HepG2 (cell line): ENCODE measurements around the gene ARG2. TPM values are rescaled to one million over a fixed set of nuclear protein-coding genes. Genes with fewer than 3 reads are reported as not detected.

Experiments used
- ARNT ChIP-seq: fragments of 450-650 bp; IDR thresholded peaks from 2 replicates; pipeline ENCODE4 v1.6.1; 2017
- ASH2L ChIP-seq: fragments of 300-600, 200-600 bp; sonication (generic); IDR thresholded peaks from 2 replicates; pipeline ENCODE4 v1.7.0; 2017; ENCODE audit warnings: low read depth, mild to moderate bottlenecking, moderate library complexity, mixed read lengths, low read length; ENCODE audit not compliant: insufficient read length
- ATRX ChIP-seq: sonication (generic); formaldehyde crosslinking; IDR thresholded peaks from 2 replicates; pipeline ENCODE4 v1.4.0; 2020; ENCODE audit warnings: missing genetic modification reagents, borderline replicate concordance
- IKZF1 ChIP-seq: fragments of 450-650 bp; IDR thresholded peaks from 2 replicates; pipeline ENCODE4 v1.7.1; 2016
- IKZF4 ChIP-seq: sonication (generic); formaldehyde crosslinking; IDR thresholded peaks from 2 replicates; pipeline ENCODE4 v1.5.1; 2020; ENCODE audit warnings: borderline replicate concordance, mild to moderate bottlenecking, low read depth, missing genetic modification reagents; ENCODE audit errors: not compliant biosample characterization
- JARID2 ChIP-seq: sonication (generic); formaldehyde crosslinking; IDR thresholded peaks from 2 replicates; pipeline ENCODE4 v1.8.1; 2023; ENCODE audit warnings: missing genetic modification reagents, inconsistent platforms; ENCODE audit not compliant: insufficient replicate concordance
- NCOA2 ChIP-seq: sonication (generic); formaldehyde crosslinking; IDR thresholded peaks from 2 replicates; pipeline ENCODE4 v1.8.0; 2022; ENCODE audit warnings: inconsistent platforms
- NR2F1 ChIP-seq, 2 experiments: fragments of 450-650 bp in 1 of 2; formaldehyde crosslinking in 1 of 2; IDR thresholded peaks; 2 replicates each; pipeline versions ENCODE4 v1.5.0 to v1.6.1; 2016 to 2020; ENCODE audit warnings: mild to moderate bottlenecking in 1 of 2, missing compliant biosample characterization in 1 of 2, missing genetic modification reagents in 1 of 2, moderate library complexity in 1 of 2
- RBAK ChIP-seq: sonication (generic); formaldehyde crosslinking; IDR thresholded peaks from 2 replicates; pipeline ENCODE4 v1.5.1; 2020; ENCODE audit warnings: mild to moderate bottlenecking, missing genetic modification reagents
- ZNF264 ChIP-seq: sonication (generic); formaldehyde crosslinking; IDR thresholded peaks from 2 replicates; pipeline ENCODE4 v1.4.0; 2020; ENCODE audit warnings: missing genetic modification reagents
- ZNF296 ChIP-seq: sonication (generic); formaldehyde crosslinking; conservative IDR thresholded peaks from 2 replicates; pipeline ENCODE4 v1.5.0; 2020; ENCODE audit warnings: mild to moderate bottlenecking, missing genetic modification reagents
- polyA plus RNA-seq, 8 experiments: library from polyadenylated mRNA; depleted of rRNA in 3 of 8; stranded (reverse) in 7 of 8; unstranded in 1 of 8; fragments of >200 nt; fragmentation: Illumina TruSeq in 4 of 8; extraction: Trizol in 4 of 8; gene quantifications; 2 replicates each; pipeline versions ENCODE4 v1.2.1 to v1.2.3, GENCODE V29; 2011 to 2016; ENCODE audit warnings: low read depth in 4 of 8, missing spikeins in 1 of 8, mixed read lengths in 1 of 8; ENCODE audit not compliant: insufficient read depth in 1 of 8
- total RNA-seq, 5 experiments: library from RNA; depleted of rRNA; stranded (reverse); fragments of >200 nt; fragmentation: Illumina TruSeq; extraction: Trizol; gene quantifications; 2 replicates each; pipeline ENCODE4 v1.2.3, GENCODE V29; 2016; ENCODE audit warnings: low read depth in 1 of 5
- TF ChIP-seq, protein P1 (sequence below): sonication (generic); IDR thresholded peaks from 2 replicates; pipeline ENCODE4 v1.6.1; 2016; ENCODE audit warnings: low read depth, borderline replicate concordance
- TF ChIP-seq, protein P2 (sequence below): sonication (generic); formaldehyde crosslinking; IDR thresholded peaks from 2 replicates; pipeline ENCODE4 v1.4.0; 2020; ENCODE audit warnings: missing genetic modification reagents, borderline replicate concordance
- TF ChIP-seq, protein P3 (sequence below): sonication (generic); formaldehyde crosslinking; IDR thresholded peaks from 2 replicates; pipeline ENCODE4 v1.4.0; 2020; ENCODE audit warnings: mild to moderate bottlenecking, low read depth, missing genetic modification reagents
- TF ChIP-seq, protein P4 (sequence below): sonication (generic); formaldehyde crosslinking; IDR thresholded peaks from 2 replicates; pipeline ENCODE4 v1.4.0; 2020; ENCODE audit warnings: missing genetic modification reagents, mild to moderate bottlenecking, borderline replicate concordance
- TF ChIP-seq, protein P5 (sequence below): sonication (generic); formaldehyde crosslinking; IDR thresholded peaks from 2 replicates; pipeline ENCODE4 v1.5.1; 2020; ENCODE audit warnings: missing genetic modification reagents, mild to moderate bottlenecking, borderline replicate concordance

The ARG2 gene
- total and polyA plus RNA-seq, 2 of the 13 experiments (the other 11 are each of a cell fraction or from before 2014, with no cell fraction given) = 37.5 to 73.6 TPM

DNA sequence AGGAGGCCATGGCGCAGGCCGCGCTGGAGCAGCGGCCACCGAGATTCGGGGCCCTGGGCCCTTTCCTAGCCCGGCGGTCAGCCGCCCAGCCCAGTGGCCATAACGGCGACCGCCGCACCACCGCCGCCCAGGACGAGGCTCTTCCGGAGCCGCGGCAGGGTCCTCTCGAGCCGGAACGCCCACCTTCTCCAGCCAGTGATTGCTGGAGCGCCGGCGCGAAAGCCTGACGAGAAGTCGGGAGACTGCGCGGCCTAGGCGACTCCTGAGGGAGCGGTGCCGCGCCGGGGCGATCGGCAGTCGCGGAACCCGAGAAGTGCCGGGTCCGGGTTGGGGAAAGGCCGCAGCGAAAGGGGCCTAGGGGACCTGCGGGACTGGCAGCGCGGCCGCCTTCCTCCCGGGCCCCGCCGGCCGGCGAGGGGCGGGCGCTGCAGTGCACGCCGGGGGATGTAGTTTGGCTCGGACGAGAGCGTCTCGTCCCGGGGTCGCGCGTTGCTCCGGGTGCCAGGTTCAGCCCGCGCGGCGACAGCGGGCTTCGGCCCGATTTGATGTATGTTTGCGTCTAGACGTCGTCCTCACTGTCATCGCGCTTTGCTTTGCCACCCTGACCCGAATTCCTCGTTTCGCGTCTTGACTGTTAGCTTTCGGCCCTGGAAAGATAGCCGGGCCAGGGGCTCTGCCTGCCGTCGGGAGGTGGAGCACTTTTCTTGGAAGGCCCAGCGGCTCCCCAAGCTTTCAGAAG lies 54.9 kb downstream of the ARG2 start, which contains the start of gene VTI1B (continued):
- no peak; the same call in 1 of the 2 replicates for TF ChIP-seq NCOA2 (CRISPR knock-in tag)
- no peak for TF ChIP-seq RBAK (CRISPR knock-in tag)
- no peak for TF ChIP-seq NR2F1 (CRISPR knock-in tag; IDR thresholded peaks at IDR 0.05)
- TF ChIP-seq, protein P1, sequence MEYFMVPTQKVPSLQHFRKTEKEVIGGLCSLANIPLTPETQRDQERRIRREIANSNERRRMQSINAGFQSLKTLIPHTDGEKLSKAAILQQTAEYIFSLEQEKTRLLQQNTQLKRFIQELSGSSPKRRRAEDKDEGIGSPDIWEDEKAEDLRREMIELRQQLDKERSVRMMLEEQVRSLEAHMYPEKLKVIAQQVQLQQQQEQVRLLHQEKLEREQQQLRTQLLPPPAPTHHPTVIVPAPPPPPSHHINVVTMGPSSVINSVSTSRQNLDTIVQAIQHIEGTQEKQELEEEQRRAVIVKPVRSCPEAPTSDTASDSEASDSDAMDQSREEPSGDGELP = peak; percentile 51; the same call in 1 of the 2 replicates
- no peak for TF ChIP-seq ARNT
- TF ChIP-seq ZNF264 = no peak
- peak; percentile 88 for TF ChIP-seq IKZF4
- TF ChIP-seq, protein P2, sequence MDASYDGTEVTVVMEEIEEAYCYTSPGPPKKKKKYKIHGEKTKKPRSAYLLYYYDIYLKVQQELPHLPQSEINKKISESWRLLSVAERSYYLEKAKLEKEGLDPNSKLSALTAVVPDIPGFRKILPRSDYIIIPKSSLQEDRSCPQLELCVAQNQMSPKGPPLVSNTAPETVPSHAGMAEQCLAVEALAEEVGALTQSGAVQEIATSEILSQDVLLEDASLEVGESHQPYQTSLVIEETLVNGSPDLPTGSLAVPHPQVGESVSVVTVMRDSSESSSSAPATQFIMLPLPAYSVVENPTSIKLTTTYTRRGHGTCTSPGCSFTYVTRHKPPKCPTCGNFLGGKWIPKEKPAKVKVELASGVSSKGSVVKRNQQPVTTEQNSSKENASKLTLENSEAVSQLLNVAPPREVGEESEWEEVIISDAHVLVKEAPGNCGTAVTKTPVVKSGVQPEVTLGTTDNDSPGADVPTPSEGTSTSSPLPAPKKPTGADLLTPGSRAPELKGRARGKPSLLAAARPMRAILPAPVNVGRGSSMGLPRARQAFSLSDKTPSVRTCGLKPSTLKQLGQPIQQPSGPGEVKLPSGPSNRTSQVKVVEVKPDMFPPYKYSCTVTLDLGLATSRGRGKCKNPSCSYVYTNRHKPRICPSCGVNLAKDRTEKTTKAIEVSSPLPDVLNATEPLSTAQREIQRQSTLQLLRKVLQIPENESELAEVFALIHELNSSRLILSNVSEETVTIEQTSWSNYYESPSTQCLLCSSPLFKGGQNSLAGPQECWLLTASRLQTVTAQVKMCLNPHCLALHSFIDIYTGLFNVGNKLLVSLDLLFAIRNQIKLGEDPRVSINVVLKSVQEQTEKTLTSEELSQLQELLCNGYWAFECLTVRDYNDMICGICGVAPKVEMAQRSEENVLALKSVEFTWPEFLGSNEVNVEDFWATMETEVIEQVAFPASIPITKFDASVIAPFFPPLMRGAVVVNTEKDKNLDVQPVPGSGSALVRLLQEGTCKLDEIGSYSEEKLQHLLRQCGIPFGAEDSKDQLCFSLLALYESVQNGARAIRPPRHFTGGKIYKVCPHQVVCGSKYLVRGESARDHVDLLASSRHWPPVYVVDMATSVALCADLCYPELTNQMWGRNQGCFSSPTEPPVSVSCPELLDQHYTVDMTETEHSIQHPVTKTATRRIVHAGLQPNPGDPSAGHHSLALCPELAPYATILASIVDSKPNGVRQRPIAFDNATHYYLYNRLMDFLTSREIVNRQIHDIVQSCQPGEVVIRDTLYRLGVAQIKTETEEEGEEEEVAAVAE (CRISPR knock-in tag) = no peak
- no peak for TF ChIP-seq JARID2 (CRISPR knock-in tag)
- no peak for TF ChIP-seq IKZF1
- TF ChIP-seq ZNF296 (CRISPR knock-in tag) = 0 out of 2 replicates have a peak, but pooled peaks have one; percentile 41
- TF ChIP-seq, protein P3, sequence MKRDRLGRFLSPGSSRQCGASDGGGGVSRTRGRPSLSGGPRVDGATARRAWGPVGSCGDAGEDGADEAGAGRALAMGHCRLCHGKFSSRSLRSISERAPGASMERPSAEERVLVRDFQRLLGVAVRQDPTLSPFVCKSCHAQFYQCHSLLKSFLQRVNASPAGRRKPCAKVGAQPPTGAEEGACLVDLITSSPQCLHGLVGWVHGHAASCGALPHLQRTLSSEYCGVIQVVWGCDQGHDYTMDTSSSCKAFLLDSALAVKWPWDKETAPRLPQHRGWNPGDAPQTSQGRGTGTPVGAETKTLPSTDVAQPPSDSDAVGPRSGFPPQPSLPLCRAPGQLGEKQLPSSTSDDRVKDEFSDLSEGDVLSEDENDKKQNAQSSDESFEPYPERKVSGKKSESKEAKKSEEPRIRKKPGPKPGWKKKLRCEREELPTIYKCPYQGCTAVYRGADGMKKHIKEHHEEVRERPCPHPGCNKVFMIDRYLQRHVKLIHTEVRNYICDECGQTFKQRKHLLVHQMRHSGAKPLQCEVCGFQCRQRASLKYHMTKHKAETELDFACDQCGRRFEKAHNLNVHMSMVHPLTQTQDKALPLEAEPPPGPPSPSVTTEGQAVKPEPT (CRISPR knock-in tag) = no peak
- TF ChIP-seq, protein P4, sequence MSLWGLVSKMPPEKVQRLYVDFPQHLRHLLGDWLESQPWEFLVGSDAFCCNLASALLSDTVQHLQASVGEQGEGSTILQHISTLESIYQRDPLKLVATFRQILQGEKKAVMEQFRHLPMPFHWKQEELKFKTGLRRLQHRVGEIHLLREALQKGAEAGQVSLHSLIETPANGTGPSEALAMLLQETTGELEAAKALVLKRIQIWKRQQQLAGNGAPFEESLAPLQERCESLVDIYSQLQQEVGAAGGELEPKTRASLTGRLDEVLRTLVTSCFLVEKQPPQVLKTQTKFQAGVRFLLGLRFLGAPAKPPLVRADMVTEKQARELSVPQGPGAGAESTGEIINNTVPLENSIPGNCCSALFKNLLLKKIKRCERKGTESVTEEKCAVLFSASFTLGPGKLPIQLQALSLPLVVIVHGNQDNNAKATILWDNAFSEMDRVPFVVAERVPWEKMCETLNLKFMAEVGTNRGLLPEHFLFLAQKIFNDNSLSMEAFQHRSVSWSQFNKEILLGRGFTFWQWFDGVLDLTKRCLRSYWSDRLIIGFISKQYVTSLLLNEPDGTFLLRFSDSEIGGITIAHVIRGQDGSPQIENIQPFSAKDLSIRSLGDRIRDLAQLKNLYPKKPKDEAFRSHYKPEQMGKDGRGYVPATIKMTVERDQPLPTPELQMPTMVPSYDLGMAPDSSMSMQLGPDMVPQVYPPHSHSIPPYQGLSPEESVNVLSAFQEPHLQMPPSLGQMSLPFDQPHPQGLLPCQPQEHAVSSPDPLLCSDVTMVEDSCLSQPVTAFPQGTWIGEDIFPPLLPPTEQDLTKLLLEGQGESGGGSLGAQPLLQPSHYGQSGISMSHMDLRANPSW = peak; percentile 94; the same call in 1 of the 2 replicates
- TF ChIP-seq ATRX = no peak
- TF ChIP-seq, protein P5, sequence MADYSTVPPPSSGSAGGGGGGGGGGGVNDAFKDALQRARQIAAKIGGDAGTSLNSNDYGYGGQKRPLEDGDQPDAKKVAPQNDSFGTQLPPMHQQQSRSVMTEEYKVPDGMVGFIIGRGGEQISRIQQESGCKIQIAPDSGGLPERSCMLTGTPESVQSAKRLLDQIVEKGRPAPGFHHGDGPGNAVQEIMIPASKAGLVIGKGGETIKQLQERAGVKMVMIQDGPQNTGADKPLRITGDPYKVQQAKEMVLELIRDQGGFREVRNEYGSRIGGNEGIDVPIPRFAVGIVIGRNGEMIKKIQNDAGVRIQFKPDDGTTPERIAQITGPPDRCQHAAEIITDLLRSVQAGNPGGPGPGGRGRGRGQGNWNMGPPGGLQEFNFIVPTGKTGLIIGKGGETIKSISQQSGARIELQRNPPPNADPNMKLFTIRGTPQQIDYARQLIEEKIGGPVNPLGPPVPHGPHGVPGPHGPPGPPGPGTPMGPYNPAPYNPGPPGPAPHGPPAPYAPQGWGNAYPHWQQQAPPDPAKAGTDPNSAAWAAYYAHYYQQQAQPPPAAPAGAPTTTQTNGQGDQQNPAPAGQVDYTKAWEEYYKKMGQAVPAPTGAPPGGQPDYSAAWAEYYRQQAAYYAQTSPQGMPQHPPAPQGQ (CRISPR knock-in tag) = peak; percentile 68; the same call in 1 of the 2 replicates
- peak; percentile 95 for TF ChIP-seq ASH2L
